Transverse colon (tissue), 4 donors: ENCODE data around the gene GPC6. TPM values are rescaled to one million over a fixed set of nuclear protein-coding genes. Genes with fewer than 3 reads are reported as not detected.

Source experiments
- DNase-seq: peaks from one replicate; pipeline ENCODE4 v3.0.0-alpha.2; 2019
- H3K27ac ChIP-seq, 4 donors: fragments of 200-600 bp; sonication (generic); 2 replicates each; pipeline ENCODE4 v1.5.1; 2016 to 2018; ENCODE audit warnings: inconsistent platforms in 4 of 4
- H3K27me3 ChIP-seq: fragments of 200-600 bp; sonication (generic); 2 replicates; pipeline ENCODE4 v1.5.1; 2017; ENCODE audit warnings: inconsistent platforms
- H3K36me3 ChIP-seq, 4 donors: fragments of 200-600 bp; sonication (generic); 2 replicates each; pipeline ENCODE4 v1.5.1; 2017 to 2019; ENCODE audit warnings: inconsistent platforms in 4 of 4
- H3K4me1 ChIP-seq, 4 donors: fragments of 200-600 bp; sonication (generic); 2 replicates each; pipeline ENCODE4 v1.5.1; 2017 to 2020; ENCODE audit warnings: inconsistent platforms in 4 of 4
- H3K4me3 ChIP-seq, 4 donors: fragments of 200-600 bp; sonication (generic); 1 replicate in 1 of 4; 2 replicates in 3 of 4; pipeline versions ENCODE4 v1.5.1 to v1.6.1; 2017 to 2019; ENCODE audit warnings: inconsistent platforms in 4 of 4
- H3K9me3 ChIP-seq, 2 donors: fragments of 200-600 bp; sonication (generic); 2 replicates each; pipeline ENCODE4 v1.5.1; 2017 to 2019; ENCODE audit warnings: inconsistent platforms in 2 of 2
- CTCF ChIP-seq, 5 experiments: fragments of 200-600 bp in 3 of 5; fragments of 450-650 bp in 2 of 5; sonication (generic) in 3 of 5; IDR thresholded peaks; 1 replicate in 2 of 5; 2 replicates in 3 of 5; pipeline ENCODE4 v1.5.1; 2016 to 2017; ENCODE audit warnings: antibody characterized with exemption in 5 of 5, inconsistent platforms in 3 of 5, mild to moderate bottlenecking in 2 of 5, moderate library complexity in 1 of 5
- EP300 ChIP-seq: sonication (generic); formaldehyde crosslinking; IDR thresholded peaks from one replicate; pipeline ENCODE4 v1.6.1; 2017; ENCODE audit warnings: antibody characterized with exemption, low read depth
- POLR2A ChIP-seq: fragments of 450-650 bp; IDR thresholded peaks from one replicate; pipeline ENCODE4 v1.6.1; 2016; ENCODE audit warnings: antibody characterized with exemption, mild to moderate bottlenecking, moderate library complexity
- POLR2AphosphoS5 ChIP-seq, 3 donors: sonication (generic); formaldehyde crosslinking; IDR thresholded peaks; one replicate each; pipeline ENCODE4 v1.6.1; 2016; ENCODE audit warnings: antibody characterized with exemption in 3 of 3
- WGBS, 2 donors: methylation state at CpG; one replicate each; pipeline ENCODE4 v1.1.5; 2018; ENCODE audit warnings: low coverage in 1 of 2; 5-methylcytosine and 5-hydroxymethylcytosine counted together
- in situ Hi-C, 4 donors: fragments of 200-750 bp; cut with MboI; loops; one replicate each; pipeline versions ENCODE4 v1.15.0 to v1.15.1; 2017; ENCODE audit warnings: low sequenced_read_pairs in 3 of 4, low pct_ligation_motif_present in 1 of 4, low pct_unique_long_range_greater_than_20kb in 1 of 4
- intact Hi-C: fragments of 100-400 bp; cut with DNase I; formaldehyde crosslinking; loops from one replicate; pipeline ENCODE4 v1.15.1; 2023; ENCODE audit warnings: low total_unique reads
- total RNA-seq, 4 donors: library from RNA; depleted of rRNA; stranded (reverse); fragments of >200 nt; gene quantifications; one replicate each; pipeline ENCODE4 v1.1.0, GENCODE V29; 2016

Gene GPC6
- total RNA-seq, 4 donors from 2014 or later, result 0.75 to 5.7 (median 4.0) TPM

GRCh38 chr13:94192431-94192975 lies 965.9 kb downstream of the GPC6 start:
- in situ Hi-C loops, result no loop called here
- H3K36me3 ChIP-seq, result no peaks in the 10 kb centered on the region

GRCh38 chr13:94195715-94196114 lies 969.1 kb downstream of the GPC6 start:
- intact Hi-C loops (no loop called here), in situ Hi-C loops (no loop called here)
- H3K27me3 ChIP-seq, result no peaks in the 10 kb centered on the region
- H3K9me3 ChIP-seq, result no peaks in the 10 kb centered on the region
- H3K36me3 ChIP-seq, result no peaks in the 10 kb centered on the region
- no peak for DNase-seq
- 67 to 80% methylated on average over 1 to 2 of the region's 2 CpGs for WGBS, 2 donors
- no peak overlapping the region for H3K27ac ChIP-seq
- H3K4me1 ChIP-seq, result no peaks in the 10 kb centered on the region
- TF ChIP-seq POLR2A (no peak), EP300 (no peak), POLR2AphosphoS5 (IDR thresholded peaks at IDR 0.05) (no peak), CTCF (IDR thresholded peaks at IDR 0.05) (no peak)
- no peak overlapping the region for H3K4me3 ChIP-seq

More at GRCh38 chr13:94192431-94192975, 965.9 kb downstream of the GPC6 start:
- H3K4me1 ChIP-seq, result no peaks in the 10 kb centered on the region
- TF ChIP-seq EP300, result no peak
- no peak for TF ChIP-seq POLR2A
- peak in 4 of 5 experiments; percentile 27 to 44 (median 36) for TF ChIP-seq CTCF (IDR thresholded peaks at IDR 0.05)
- TF ChIP-seq POLR2AphosphoS5 (IDR thresholded peaks at IDR 0.05), result no peak
- no peaks in the 10 kb centered on the region for H3K9me3 ChIP-seq
- peak; percentile 15 for DNase-seq
- 59% methylated on average over 3 of the region's 3 CpGs; no CpG with 5 or more reads in 1 of the 2 donors for WGBS, 2 donors
- no peak overlapping the region for H3K4me3 ChIP-seq
- no peak overlapping the region for H3K27ac ChIP-seq
- no peaks in the 10 kb centered on the region for H3K27me3 ChIP-seq
- intact Hi-C loops, result no loop called here

- in situ Hi-C loops (no loop called here), intact Hi-C loops (no loop called here)
- 69 to 73% methylated on average over 4 to 5 of the region's 5 CpGs for WGBS, 2 donors
- no peaks in the 10 kb centered on the region for H3K9me3 ChIP-seq
- no peaks in the 10 kb centered on the region for H3K36me3 ChIP-seq
- no peak for DNase-seq
- H3K4me1 ChIP-seq, result no peaks in the 10 kb centered on the region
- no peaks in the 10 kb centered on the region for H3K27me3 ChIP-seq
- H3K4me3 ChIP-seq, result no peak overlapping the region
- no peak for TF ChIP-seq EP300
- TF ChIP-seq POLR2AphosphoS5 (IDR thresholded peaks at IDR 0.05), result no peak
- TF ChIP-seq CTCF (IDR thresholded peaks at IDR 0.05), result no peak
- TF ChIP-seq POLR2A, result no peak
- H3K27ac ChIP-seq, result no peak overlapping the region
These were observed 969.8 kb downstream of the GPC6 start for GRCh38 chr13:94196413-94196812.

DNA sequence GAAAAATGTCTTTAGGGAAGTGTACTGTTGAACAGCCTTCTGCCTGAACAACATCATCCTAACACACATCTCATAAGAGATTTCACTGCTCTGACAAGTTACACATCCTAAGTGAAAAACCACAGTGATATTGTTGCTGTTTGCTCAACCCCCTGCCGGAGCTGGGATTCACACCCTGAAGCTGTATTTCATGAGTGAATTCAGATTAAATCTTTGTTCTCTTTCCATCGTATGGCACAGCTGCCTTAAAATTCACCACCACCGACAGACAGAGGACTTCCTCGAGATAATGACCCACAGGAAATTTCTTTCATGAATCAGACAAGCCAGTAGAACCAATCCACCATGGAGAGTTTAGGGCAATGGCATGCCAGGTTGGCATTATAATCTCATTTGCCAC lies 972.1 kb downstream of the GPC6 start:
- H3K27me3 ChIP-seq, result no peaks in the 10 kb centered on the region
- TF ChIP-seq EP300 (no peak), POLR2A (no peak), POLR2AphosphoS5 (IDR thresholded peaks at IDR 0.05) (no peak), CTCF (IDR thresholded peaks at IDR 0.05) (no peak)
- intact Hi-C loops, result no loop called here
- in situ Hi-C loops, result no loop called here
- no peak overlapping the region for H3K4me3 ChIP-seq
- no peaks in the 10 kb centered on the region for H3K4me1 ChIP-seq
- no peak overlapping the region for H3K27ac ChIP-seq
- WGBS, 2 donors, result 62 to 70% methylated on average over 4 of the region's 4 CpGs
- no peak for DNase-seq
- no peaks in the 10 kb centered on the region for H3K36me3 ChIP-seq
- H3K9me3 ChIP-seq, result no peaks in the 10 kb centered on the region
